T1000 (cell line): Measurements from ENCODE around the gene CD80.

Source experiments
- DNase-seq: peaks from one replicate; lab custom pipeline; 2025; ENCODE audit warnings: mixed read lengths; lab: John Stamatoyannopoulos, UW

The CD80 gene

GRCh38 chr3:119494597-119494996, 64.8 kb downstream of the CD80 start:
- no peak for DNase-seq

- DNase-seq: no peak
Observed at GRCh38 chr3:119492810-119493209, 66.6 kb downstream of the CD80 start.

- no peak for DNase-seq
Observed at GRCh38 chr3:119492128-119492527, 67.3 kb downstream of the CD80 start.

GRCh38 chr3:119490153-119490552, 69.3 kb downstream of the CD80 start:
- DNase-seq: no peak

- DNase-seq: no peak
Observed at GRCh38 chr3:119485563-119485962, 73.9 kb downstream of the CD80 start.

GRCh38 chr3:119483101-119483500, 76.3 kb downstream of the CD80 start:
- no peak for DNase-seq

GRCh38 chr3:119481079-119481478, 78.3 kb downstream of the CD80 start:
- no peak for DNase-seq
